Stimulated activated CD8-positive, alpha-beta memory T cell treated with anti-CD3 and anti-CD28 coated beads, Interleukin-2, amount 100 ng/mL, for 48 hours (primary cell): ENCODE data around the gene WNT1.
A peak's percentile ranks its signal among the peaks of the same experiment; 100 is the strongest.

Experiments
- DNase-seq, 2 donors: peaks; one replicate each; pipeline ENCODE4 v3.0.0-alpha.2; 2020; ENCODE audit warnings: low read depth in 2 of 2

Gene WNT1

DNA sequence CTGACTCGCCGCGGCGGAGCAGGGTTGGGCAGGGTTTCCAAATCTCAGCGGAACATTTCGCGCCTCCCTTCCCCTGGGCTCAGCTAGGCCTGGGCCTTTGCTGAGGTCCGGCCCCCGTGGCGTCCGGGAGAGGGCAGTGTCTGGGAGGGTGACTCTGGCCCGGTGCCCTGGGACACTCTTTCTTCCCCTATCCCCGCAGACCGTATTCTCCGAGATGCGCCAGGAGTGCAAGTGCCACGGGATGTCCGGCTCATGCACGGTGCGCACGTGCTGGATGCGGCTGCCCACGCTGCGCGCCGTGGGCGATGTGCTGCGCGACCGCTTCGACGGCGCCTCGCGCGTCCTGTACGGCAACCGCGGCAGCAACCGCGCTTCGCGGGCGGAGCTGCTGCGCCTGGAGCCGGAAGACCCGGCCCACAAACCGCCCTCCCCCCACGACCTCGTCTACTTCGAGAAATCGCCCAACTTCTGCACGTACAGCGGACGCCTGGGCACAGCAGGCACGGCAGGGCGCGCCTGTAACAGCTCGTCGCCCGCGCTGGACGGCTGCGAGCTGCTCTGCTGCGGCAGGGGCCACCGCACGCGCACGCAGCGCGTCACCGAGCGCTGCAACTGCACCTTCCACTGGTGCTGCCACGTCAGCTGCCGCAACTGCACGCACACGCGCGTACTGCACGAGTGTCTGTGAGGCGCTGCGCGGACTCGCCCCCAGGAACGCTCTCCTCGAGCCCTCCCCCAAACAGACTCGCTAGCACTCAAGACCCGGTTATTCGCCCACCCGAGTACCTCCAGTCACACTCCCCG, 3.0 kb downstream of the WNT1 start:
- no peak for DNase-seq

DNA sequence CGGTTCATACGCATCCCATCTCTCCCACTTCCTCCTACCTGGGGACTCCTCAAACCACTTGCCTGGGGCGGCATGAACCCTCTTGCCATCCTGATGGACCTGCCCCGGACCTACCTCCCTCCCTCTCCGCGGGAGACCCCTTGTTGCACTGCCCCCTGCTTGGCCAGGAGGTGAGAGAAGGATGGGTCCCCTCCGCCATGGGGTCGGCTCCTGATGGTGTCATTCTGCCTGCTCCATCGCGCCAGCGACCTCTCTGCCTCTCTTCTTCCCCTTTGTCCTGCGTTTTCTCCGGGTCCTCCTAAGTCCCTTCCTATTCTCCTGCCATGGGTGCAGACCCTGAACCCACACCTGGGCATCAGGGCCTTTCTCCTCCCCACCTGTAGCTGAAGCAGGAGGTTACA, 3.6 kb downstream of the WNT1 start:
- no peak for DNase-seq

DNA sequence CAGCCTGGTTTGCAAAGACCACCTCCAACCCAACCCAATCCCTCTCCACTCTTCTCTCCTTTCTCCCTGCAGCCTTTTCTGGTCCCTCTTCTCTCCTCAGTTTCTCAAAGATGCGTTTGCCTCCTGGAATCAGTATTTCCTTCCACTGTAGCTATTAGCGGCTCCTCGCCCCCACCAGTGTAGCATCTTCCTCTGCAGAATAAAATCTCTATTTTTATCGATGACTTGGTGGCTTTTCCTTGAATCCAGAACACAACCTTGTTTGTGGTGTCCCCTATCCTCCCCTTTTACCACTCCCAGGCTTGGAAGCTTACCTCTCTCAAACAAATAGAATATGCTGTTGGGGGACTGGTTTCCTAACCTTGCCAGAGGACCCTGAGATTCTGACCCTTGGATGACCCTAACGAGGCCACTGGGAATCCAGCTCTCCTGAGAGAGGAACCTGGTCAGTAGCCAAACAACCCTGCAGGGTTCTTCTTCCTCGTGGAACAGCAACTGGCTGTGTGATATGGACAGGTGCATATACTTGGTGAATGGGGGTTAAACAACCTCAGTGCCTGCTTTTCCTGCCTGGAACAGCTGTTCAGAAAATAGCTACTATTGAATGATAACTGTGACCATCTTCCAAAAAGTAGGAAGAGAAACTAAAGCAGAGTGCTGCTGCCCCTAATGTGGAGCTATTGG, 4.4 kb downstream of the WNT1 start:
- DNase-seq: no peak

DNA sequence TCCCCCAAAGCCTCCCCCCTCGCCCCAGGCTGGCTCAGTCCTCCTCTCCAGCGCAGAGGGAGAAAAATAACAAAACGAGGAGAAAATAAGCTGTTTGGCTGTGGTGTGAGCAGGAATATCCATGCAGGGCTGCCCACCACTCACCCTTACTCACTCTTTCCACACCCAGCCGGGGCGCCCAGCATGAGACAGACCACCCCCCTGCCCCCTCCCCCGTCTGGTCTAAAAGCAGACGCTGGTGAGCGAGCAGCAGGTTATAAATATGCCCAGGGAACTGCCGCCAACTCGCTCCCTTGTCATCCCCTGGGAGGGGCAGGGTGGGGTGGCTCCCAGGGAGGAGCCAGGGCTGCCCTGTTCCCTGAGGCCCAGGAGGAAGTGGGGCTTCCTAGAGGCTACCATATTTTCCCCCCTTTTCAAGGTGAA, 7.4 kb downstream of the WNT1 start:
- DNase-seq: no peak

DNA sequence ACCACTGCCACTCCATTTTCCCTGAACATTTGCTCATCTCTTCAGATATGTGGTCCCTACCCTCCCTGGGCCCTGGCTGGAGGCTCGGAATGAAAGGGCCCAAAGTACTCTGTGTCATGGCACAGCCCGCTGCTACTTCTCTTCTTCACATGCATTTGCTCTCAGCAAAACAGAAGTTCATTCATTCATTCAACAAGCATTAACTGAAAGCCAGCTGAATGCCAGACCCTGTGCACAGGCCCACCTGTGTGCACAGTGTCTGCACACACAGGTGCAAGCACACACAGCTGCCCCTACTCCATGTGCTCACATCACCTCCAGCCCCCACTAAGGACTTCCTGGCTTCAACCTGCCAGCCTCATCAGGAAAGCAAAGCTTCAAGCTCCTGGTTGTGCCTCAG, 7.8 kb downstream of the WNT1 start:
- no peak for DNase-seq

DNA sequence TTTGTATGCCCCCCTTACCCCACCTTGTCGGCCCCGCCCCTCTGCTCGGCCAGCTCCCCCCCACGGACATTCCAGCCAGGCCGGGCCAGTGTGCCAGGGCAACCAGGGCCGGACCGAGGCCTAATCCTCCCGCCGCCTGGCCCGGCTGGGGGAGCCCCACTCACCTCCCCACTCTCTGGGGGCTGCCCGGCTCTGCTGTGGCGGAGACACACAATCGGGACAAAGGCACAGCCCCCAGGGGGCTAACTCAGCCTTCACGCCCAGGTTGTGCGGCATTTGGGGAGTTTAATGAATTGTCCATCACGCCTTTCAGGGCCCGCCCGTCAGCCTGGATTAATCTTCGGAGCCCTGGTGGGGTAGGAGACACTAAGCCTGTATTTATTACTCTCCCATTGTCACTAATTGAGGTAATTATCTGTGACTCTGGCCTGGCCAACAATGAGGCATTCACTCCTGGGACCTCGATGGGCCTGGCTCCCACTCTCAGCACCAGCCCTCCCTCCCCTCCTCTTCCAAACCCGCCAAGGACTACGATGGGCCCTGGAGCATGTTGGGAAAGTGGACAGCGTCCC, 8.7 kb downstream of the WNT1 start:
- no peak for DNase-seq

DNA sequence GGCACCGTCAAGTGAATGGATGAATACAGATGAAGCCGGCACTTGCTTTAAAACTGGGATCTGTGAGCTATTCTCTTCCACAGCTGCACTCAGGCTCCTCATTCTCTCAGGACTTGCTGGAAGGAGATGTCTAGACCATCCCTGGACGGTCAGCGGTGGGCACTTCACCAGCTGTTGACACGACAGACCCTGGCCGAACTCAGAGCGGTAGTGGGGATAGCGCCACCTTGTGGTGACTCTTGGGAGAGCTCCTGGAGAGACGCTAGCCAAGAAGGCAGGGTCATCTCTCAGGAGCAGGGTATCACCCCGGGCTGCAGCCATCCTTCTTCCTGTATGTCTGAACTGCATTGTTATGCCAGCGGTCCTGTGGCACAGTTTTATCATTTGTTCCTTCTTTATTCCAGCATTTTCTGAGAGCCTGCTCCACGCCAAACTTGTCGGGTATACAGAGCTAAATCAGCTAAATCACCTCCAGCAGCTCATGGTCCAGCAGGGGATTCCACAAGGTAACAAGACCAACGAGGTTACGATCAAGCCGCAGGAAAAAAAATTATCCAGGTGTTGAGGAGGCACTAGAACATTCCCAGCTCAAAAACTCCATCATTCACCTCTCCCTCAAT, 10.0 kb downstream of the WNT1 start:
- DNase-seq: peak; percentile 65 to 74

DNA sequence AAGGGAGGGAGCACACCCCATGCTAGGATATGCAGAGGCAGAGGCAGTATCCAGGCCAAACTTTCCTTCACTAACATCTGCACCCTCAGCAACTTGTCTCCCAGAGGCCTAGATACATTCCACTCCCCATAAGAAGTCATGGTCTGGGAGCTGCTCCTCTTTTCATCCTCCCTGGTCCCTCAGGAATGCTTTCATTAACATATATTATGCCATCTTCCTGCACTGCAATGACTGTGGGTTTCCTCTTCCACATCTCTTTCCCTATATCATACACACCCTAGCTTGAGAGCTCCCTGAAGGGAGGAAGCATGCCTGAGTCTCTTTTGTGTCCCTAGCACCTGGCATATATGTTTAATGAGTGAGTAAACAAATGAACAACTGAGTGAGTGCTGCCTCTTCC, 12.4 kb downstream of the WNT1 start:
- no peak for DNase-seq

DNA sequence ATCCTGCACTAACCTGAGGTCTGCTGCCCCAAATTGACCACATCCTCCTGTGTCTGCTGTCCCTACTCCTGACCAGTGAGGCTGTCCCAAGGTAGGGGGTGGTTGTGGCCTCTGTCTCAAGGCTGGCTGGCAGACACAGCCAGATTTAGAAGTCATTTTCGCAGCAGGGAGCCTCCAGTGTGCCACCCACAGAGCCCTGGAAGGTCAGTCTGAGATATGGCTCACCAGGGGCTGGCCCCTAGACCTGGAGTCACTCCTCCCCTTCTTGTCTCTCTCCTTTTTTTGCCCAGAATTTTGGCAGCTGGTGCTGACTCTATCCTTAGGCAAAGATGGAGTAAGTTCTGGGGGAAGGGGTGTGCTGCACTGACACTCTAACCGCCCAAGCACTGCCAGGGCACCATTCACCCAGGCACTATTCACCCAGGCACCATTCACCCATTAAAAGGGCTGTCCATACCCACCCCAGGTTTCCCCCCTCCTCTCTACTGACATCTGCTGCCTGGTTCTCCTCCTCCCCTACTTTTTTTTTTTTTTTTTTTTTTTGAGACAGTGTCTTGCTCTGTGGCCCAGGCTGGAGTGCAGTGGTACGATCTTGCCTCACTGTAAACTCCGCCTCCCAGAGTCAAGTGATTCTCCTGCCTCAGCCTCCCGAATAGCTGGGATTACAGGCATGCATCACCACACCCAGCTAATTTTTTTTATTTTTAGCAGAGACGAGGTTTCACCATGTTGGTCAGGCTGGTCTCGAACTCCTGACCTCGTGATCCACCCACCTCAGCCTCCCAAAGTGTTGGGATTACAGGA, 13.3 kb downstream of the WNT1 start:
- no peak for DNase-seq

DNA sequence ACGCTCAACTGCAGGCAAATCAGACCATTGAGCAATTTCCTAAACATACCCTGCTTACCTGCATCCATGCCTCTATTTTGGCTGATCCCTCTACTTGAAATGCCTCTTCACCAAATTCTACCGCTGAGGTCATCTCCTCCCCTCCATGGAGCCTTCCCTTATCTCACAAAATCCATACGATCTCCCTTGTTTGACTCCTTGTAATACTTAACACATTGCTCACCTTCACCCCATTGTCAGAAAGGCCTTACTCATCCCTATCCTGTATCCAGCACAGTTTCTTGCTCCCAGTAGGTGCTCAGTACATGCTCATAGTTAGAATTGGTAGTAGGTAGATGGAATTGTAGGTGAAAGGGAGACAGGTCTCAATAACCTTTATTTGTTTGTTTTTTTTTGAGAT, 15.7 kb downstream of the WNT1 start:
- no peak for DNase-seq

DNA sequence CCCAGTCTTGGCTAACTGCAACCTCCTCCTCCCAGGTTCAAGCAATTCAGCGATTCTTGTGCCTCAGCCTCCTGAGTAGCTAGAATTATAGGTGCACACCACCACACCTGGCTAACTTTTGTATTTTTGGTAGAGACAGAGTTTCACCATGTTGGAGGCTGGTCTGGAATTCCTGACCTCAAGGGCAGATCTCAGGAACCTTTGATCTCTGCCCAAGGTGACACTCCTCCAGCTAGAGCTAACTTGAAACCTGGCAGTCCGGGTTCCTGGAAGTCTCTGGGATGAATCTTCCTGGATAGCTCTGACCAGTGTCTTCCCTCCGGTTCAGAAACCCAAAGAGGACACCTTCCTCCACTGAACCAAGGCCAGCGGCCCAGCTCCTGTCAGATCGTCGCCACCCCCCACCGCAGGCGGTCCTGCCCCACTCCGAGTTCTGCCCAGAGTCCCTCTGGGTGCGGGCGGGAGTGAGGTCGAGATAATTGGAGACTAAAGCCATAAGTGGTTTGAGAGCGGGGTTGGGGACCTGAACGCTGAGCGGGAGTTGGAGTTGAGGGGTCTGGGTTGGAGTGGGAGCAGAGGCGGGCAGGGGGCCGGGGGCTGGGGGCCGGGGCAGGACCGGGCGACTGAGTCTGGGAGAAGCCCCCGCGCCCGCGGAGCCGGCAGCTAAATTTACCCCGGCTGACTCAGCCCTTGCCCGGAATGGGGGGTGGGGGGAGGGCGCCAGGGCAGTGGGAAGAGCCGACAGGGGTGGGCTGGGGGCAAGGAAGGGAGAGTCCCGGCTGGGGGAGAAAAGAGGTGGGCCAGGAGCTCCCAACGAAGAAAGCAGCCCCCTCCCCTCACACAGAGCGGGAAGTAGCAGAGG, 16.3 kb downstream of the WNT1 start:
- DNase-seq: no peak

DNA sequence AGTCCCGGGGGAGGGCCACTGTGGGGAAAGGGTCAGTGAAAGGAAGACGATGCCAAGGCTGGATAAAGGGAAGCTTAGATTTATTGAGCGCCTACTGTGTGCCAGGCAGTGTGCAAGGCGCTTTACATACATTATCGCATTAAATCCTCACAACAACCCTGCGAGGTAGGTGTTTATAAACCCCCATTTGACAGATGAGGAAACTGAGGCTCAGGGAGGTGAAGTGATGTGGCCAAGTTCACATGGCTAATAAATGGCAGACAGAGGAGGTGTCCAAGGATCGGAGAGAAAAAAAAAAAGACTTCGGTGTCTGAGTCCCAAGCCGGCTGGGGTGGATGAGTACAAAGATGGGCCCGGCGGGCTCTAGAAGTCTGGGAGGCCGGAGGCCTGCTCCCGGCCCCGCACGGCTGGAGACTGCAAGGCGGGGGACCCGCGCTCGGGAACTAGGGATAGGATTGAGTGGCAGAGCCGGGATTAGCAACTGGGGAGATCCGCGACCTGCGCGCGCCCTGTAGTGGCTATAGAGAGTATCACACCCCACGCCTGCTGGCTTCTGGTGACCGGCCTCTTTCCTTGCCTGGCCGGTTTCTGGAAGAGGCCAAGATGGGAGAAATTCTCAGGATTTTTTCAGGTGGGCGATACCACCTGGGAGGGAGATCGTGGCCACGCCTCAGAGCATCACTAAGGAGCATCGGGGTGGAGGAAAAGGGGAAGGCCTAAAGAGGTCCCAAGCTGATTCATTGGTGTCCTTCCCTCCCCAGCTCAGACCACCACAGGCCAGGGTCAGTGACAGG, 17.2 kb downstream of the WNT1 start:
- DNase-seq: peak in 1 of 2 donors; percentile 37

DNA sequence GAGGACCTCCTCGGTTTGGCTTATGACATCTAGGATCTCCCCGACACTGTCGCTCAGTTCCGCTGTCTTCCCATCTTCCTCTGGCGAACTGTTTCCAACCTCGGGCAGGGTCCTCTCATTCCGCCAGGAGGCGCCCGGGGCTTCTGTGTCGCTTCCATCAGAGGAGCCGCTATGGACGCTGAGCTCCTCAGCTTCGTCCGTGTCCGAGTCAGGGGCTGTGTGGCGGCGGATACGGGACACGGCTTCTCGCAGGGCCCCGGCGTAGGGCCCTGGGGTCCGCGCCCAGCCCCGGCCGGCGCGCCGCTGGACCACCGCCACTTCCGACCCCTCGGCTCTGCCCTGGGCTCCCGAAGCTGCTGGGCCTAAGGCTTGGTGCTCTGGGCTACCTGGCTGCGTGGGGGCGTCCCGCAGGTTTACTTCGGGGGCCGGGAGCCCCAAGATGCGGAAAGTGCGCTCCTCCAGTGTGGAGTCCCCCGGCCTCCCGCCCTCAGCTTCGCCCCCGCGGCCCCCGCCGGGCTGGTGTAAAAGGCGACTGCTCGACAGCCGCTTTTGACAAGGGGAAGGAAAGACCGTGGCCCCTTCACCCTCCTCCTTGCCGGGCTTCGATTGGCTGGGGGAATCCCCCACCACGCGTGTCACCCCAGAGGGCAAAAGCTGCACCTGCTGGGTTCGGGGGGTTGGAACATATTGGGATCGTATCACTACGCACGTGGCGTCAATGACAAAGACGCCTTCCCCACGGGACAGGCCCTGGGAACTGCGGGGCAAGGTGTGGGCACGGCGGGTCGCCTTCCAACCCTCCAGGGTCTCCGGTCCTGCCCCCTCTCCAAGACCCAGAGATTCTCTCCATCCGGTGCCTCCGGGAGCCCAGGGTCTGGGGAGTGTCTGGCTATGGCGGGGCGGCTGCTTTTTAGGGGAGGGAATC, 18.9 kb downstream of the WNT1 start:
- DNase-seq: peak in 1 of 2 donors; percentile 58

DNA sequence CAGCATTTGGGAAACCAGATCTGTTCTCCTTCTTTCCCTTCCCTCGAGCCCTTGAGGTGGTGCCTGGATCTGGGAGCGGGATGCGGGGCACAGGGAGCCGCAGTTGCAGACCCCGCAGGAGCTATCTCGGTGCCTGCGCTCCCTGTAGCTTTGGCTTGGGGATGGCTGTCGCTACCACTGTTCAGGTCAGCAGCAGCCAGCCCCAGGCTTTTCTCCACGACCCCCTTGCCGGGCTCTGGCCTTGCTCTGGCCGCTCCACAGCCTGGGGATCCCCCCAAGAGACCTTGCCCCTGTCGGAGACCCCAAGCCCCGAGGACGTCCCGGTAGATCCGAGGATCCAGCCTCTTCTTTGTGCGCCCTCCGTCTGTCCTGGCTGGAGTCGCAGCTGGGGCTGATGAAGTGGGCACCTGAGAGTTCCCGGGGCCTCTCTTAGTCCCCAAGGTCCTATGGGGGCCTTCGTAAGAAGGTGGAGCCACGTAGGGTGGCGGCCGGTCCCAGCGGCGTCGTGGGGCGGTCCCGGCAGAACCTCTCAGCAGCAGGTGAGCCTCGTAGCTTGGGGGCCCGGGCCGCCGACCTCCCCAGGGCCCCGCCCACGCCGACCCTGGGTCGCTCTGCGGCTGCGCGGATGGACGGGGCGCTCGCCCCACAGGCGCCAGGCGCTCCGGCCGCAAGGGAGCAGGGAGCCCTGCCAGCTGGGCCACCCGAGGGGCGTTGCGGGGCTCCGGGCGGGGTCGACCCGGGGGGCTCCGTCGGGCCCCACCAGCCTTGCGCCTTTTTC, 19.8 kb downstream of the WNT1 start:
- no peak for DNase-seq

DNA sequence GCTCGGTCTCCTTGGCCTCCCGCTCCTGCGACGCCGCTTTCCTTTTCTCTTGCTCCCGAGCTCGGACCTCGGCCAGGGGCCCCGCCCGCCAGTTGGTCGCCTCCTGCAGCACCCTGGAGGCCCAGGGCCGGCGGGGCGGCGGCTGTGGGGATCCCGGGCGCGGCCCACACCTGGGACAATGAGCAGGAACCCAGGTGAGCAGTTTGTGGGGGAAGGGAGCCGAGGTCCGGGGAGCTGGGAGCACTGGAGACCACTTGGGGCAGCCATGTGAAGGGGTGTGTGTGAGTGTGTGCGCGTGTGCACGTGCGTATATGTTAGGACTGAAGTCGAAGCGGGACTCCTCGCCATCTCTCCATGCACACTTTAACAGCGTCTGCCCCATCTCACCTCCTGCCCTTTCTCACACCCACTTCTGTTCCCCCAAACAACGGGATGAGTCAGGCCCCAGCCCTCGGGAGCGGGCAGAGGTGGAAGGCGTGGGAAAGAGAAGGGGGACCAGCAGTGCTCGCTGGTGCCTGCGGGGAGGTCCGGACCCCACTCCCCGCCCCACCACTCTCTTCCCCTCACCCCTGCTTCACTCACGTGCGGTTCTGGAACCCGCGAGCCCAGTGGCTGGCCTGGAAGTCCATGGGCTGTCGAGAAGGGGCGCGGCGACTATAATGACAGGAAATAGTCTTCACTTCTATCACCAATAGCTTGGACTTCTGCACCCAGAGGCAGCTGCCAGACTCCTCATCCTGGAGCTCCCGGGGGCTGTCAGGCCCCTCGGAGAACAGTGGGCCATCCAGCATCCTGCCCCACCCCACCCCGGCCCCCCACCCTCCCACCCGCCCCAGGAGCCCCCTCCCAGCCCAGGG, 20.6 kb downstream of the WNT1 start:
- DNase-seq: no peak

DNA sequence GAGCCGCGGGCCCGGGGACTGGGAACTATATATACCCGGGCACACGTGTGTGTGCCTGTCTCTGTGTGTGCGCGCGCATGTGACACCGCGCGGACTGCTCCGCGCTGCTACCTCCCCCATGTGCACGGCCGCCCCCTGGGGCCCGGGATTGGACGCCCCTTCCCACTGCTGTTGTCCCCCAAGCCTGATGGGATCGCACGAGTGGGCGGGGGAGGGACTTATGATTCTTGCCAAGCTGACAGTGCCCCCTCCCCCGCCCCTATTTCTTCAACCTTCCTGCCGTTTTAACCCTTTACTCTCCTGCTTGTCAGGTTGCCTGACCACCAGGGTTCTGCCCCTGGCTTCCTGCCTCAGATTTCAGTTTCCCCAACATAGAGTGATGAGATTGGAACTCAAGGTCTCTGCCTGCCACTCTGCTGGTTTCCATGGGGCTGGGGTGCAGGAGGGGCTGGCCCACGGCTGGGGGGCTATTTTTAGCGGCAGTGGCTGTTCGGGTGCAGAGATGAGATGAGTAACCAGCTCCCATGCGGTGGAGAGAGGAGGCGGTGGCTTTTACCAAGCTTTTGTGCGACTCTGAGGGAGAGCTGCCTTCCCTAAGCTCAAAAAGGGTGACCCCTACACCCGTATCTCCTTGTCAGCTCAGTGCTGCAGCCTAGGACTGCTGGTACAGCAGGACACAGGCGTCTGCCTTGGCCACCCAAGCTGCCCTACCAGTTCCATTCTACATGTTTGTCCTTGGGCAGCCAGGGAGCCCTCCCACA, 21.4 kb downstream of the WNT1 start, which contains the start of gene DDN:
DDN (minus strand) TSS at position 5 of the 761 bp plus-strand sequence. CDS start 88 bp downstream, outside the sequence.
- DNase-seq: no peak
